AG04449 (cell line): ENCODE data around the gene OSBPL7.

Source experiments
- CTCF ChIA-PET: fragments of 350-600 bp; formaldehyde crosslinking; extraction: SDS; loops from one replicate; lab custom pipeline; 2021; ENCODE audit warnings: antibody characterized with exemption; lab: Yijun Ruan, JAX
- POLR2A ChIA-PET: fragments of 400-600, 350-600 bp; formaldehyde crosslinking; extraction: SDS; loops from one replicate; lab custom pipeline; 2020; ENCODE audit warnings: antibody characterized with exemption, inconsistent platforms; lab: Yijun Ruan, JAX
- DNase-seq: peaks from one replicate; pipeline ENCODE4 v3.0.0-alpha.2; 2010; ENCODE audit warnings: low read depth, low spot score
- H3K4me3 ChIP-seq: 2 replicates; pipeline ENCODE4 v1.5.1; 2011; ENCODE audit warnings: low read depth, mild to moderate bottlenecking, control low read depth, low read length
- CTCF ChIP-seq: IDR thresholded peaks from one replicate; pipeline ENCODE4 v1.5.1; 2011; ENCODE audit warnings: mild to moderate bottlenecking, moderate library complexity, low read length, control low read depth, inconsistent platforms; ENCODE audit not compliant: insufficient read depth; ENCODE audit errors: missing control alignments

OSBPL7 gene

GRCh38 chr17:47834756-47835155 lies 13.2 kb upstream of the OSBPL7 start:
- POLR2A ChIA-PET: no interaction called here
- H3K4me3 ChIP-seq: no peak overlapping the region
- TF ChIP-seq CTCF: no peak
- CTCF ChIA-PET: interaction anchor here (0.9 to 32.3 kb wide), 3 partner anchors 10 to 52 kb away, joined by 3 to 1547 read pairs (median 3); partner anchors contain the start of gene SP2
- DNase-seq: no peak

DNA sequence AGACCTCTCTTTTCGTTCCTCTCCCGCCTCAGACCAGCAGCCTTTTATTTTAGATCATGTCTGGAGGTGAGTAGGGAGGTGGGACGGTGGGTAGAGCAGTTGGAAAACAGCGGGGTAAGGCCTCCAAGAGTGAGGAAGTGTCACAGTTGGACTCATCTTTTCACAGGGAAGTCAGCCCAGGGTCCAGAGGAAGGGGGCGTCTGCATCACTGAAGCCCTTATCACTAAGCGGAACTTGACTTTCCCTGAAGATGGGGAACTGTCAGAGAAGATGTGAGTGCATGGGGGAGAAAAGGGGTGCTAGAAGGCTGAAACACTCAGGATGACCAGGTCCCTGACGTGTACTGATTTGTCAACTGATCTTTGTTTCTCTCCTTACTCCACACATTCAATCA lies 10.3 kb upstream of the OSBPL7 start:
- TF ChIP-seq CTCF: no peak
- CTCF ChIA-PET: interaction anchor here (1.6 to 2.8 kb wide), 7 partner anchors 10 to 115 kb away, joined by 3 to 34 read pairs (median 8); partner anchors contain the start of genes OSBPL7 and SCRN2
- POLR2A ChIA-PET: interaction anchor here (0.6 to 1.7 kb wide), 11 partner anchors 9 to 208 kb away, joined by 3 to 15 read pairs (median 4); partner anchors contain the start of genes OSBPL7 and SCRN2
- H3K4me3 ChIP-seq: peak overlapping the region; percentile 64
- no peak for DNase-seq

DNA sequence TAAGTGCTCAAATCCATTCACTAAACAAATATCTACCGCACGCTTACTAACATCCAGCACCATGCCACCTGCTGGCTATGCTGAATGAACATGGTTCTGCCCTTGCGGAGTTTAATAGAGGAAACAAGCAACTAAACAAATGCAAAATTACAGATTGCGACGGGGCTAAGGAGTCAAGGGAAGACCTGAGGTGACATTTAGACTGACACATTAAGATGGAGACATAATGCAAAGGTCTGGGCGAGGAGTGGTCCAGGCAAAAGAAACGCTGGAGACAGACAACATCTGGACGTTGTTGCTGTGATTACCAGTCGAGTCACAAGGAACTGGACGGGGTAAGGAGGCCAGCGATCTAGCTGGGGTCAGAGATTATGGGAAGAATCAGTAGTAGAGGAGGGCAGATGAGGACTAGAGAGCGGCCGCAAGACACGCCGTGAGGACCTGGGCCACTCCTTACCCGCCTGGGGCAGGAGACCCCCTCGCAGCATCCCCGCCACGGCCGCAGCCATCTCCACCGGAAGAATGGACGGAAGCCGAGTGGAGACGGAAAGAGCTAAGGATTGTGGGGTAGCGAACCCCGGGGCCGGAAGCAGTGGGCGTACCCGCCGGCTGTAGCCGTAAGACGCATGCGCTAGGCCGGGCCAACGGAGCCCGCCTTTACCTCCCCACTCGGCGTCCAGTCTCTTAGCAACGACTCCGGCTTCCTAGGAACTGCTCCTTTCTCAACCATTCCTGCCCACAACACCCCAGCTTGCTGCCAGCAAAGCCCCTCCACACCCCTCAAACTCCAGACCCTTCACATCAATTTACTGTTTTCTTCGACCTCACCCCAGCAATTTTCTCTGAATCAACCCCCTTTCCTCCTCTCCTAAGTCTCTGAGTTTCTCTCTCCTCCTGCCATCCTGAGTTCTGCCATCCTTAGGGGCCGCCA lies 9.7 kb upstream of the OSBPL7 start, which contains the start of the genes LRRC46 and MRPL10:
TSS of gene LRRC46 (plus strand) at position 668 of the 931 bp plus-strand sequence. CDS start 320 bp downstream, outside the sequence.
TSS of gene MRPL10 (minus strand) at position 539 of the 931 bp plus-strand sequence. CDS start at position 509, 30 bp downstream.
- ChIA-PET CTCF (interaction anchor here (0.7 to 2.8 kb wide), 10 partner anchors 9 to 167 kb away, joined by 3 to 34 read pairs (median 5); partner anchors contain the start of genes OSBPL7 and SCRN2), POLR2A (interaction anchor here (0.5 to 1.7 kb wide), 12 partner anchors 10 to 207 kb away, joined by 3 to 15 read pairs (median 4); partner anchors contain the start of genes OSBPL7 and SCRN2)
- peak; percentile 43 for TF ChIP-seq CTCF
- peak; percentile 45 for DNase-seq
- peak within 1 kb of the TSS; percentile 64 for H3K4me3 ChIP-seq

GRCh38 chr17:47830396-47831002 lies 8.9 kb upstream of the OSBPL7 start:
- TF ChIP-seq CTCF: no peak
- ChIA-PET POLR2A (interaction anchor here (1.3 to 1.7 kb wide), 2 partner anchors 9 to 54 kb away, joined by 3 to 15 read pairs; partner anchors contain the start of gene OSBPL7), CTCF (interaction anchor here (0.7 to 2.8 kb wide), 10 partner anchors 8 to 167 kb away, joined by 3 to 34 read pairs (median 5); partner anchors contain the start of genes OSBPL7 and SCRN2)
- DNase-seq: no peak
- H3K4me3 ChIP-seq: peak overlapping the region; percentile 64

- no peak overlapping the region for H3K4me3 ChIP-seq
- DNase-seq: no peak
- CTCF ChIA-PET: interaction anchor here (1.6 to 2.8 kb wide), 3 partner anchors 8 to 61 kb away, joined by 5 to 34 read pairs (median 23); partner anchors contain the start of genes OSBPL7 and SCRN2
- no peak for TF ChIP-seq CTCF
- POLR2A ChIA-PET: no interaction called here
Observed at GRCh38 chr17:47829870-47830269, 8.3 kb upstream of the OSBPL7 start.
